Stimulated activated memory B cell treated with anti-CD40 and anti-IgM and Interleukin-4, amounts not matched to agents 10 μg/mL and 1 μg/mL and 100 μg/mL, for 72 hours (primary cell): Measurements from ENCODE around the gene ADIG.

Experiments
- ATAC-seq: fragments of 150-1000 bp; cut with Tn5 transposase; 2 replicates; pipeline ENCODE4 v1.10.0; 2021
- H3K27ac Mint-ChIP-seq: one replicate; pipeline ENCODE4 v1.8.0; 2022; ENCODE audit warnings: mild to moderate bottlenecking, mixed read lengths
- H3K27me3 Mint-ChIP-seq: one replicate; pipeline ENCODE4 v1.8.0; 2022; ENCODE audit warnings: mixed read lengths
- H3K36me3 Mint-ChIP-seq: one replicate; pipeline ENCODE4 v1.8.0; 2022; ENCODE audit warnings: mixed read lengths
- H3K4me1 Mint-ChIP-seq: one replicate; pipeline ENCODE4 v1.8.0; 2022; ENCODE audit warnings: mixed read lengths
- H3K4me3 Mint-ChIP-seq: one replicate; pipeline ENCODE4 v1.8.0; 2022; ENCODE audit warnings: mild to moderate bottlenecking, moderate library complexity, mixed read lengths
- H3K9me3 Mint-ChIP-seq: one replicate; pipeline ENCODE4 v1.8.0; 2022; ENCODE audit warnings: mixed read lengths

Gene ADIG

GRCh38 chr20:38628580-38629470 lies 47.8 kb downstream of the ADIG start:
- Mint-ChIP-seq H3K4me3 (no peak overlapping the region), H3K27me3 (peaks cover 19% of the 10 kb centered on the region), H3K4me1 (peaks cover 5% of the 10 kb centered on the region), H3K9me3 (peaks cover 11% of the 10 kb centered on the region), H3K36me3 (no peaks in the 10 kb centered on the region), H3K27ac (no peak overlapping the region)
- no peak for ATAC-seq

- peaks cover 31% of the 10 kb centered on the region for H3K27me3 Mint-ChIP-seq
- H3K4me1 Mint-ChIP-seq = peaks cover 14% of the 10 kb centered on the region
- no peak for ATAC-seq
- H3K4me3 Mint-ChIP-seq = no peak overlapping the region
- peaks cover 5% of the 10 kb centered on the region for H3K9me3 Mint-ChIP-seq
- no peak overlapping the region for H3K27ac Mint-ChIP-seq
- no peaks in the 10 kb centered on the region for H3K36me3 Mint-ChIP-seq
Observed at GRCh38 chr20:38629979-38630378, 49.0 kb downstream of the ADIG start.

GRCh38 chr20:38630727-38631126 lies 49.7 kb downstream of the ADIG start:
- H3K36me3 Mint-ChIP-seq = no peaks in the 10 kb centered on the region
- H3K4me3 Mint-ChIP-seq = no peak overlapping the region
- peaks cover 31% of the 10 kb centered on the region for H3K27me3 Mint-ChIP-seq
- peaks cover 5% of the 10 kb centered on the region for H3K9me3 Mint-ChIP-seq
- H3K27ac Mint-ChIP-seq = no peak overlapping the region
- ATAC-seq = no peak
- H3K4me1 Mint-ChIP-seq = peaks cover 15% of the 10 kb centered on the region

- Mint-ChIP-seq H3K27me3 (peaks cover 33% of the 10 kb centered on the region), H3K9me3 (peaks cover 5% of the 10 kb centered on the region), H3K36me3 (no peaks in the 10 kb centered on the region)
Observed at GRCh38 chr20:38631155-38632022, 50.4 kb downstream of the ADIG start.

GRCh38 chr20:38633577-38634093 lies 52.6 kb downstream of the ADIG start:
- Mint-ChIP-seq H3K4me3 (no peak overlapping the region), H3K36me3 (no peaks in the 10 kb centered on the region), H3K9me3 (peaks cover 2% of the 10 kb centered on the region), H3K27ac (no peak overlapping the region), H3K4me1 (peaks cover 20% of the 10 kb centered on the region), H3K27me3 (peaks cover 46% of the 10 kb centered on the region)
- ATAC-seq = peak; percentile 77

More at GRCh38 chr20:38631155-38632022, 50.4 kb downstream of the ADIG start:
- peaks cover 20% of the 10 kb centered on the region for H3K4me1 Mint-ChIP-seq
- no peak for ATAC-seq
- H3K4me3 Mint-ChIP-seq = no peak overlapping the region
- H3K27ac Mint-ChIP-seq = no peak overlapping the region

GRCh38 chr20:38635721-38636288 lies 54.8 kb downstream of the ADIG start:
- H3K4me1 Mint-ChIP-seq = peaks cover 32% of the 10 kb centered on the region
- H3K27ac Mint-ChIP-seq = no peak overlapping the region
- H3K4me3 Mint-ChIP-seq = no peak overlapping the region
- no peaks in the 10 kb centered on the region for H3K36me3 Mint-ChIP-seq
- ATAC-seq = no peak
- peaks cover 2% of the 10 kb centered on the region for H3K9me3 Mint-ChIP-seq
- H3K27me3 Mint-ChIP-seq = peaks cover 43% of the 10 kb centered on the region
